IPS DF 6.9 (cell line): ENCODE data around the gene CYRIA.

Experiments
- DNase-seq: peaks from one replicate; pipeline ENCODE4 v3.0.0-alpha.2; 2013; ENCODE audit warnings: low read depth, low spot score
- H3K27ac ChIP-seq: one replicate; pipeline ENCODE4 v1.5.1; 2013; ENCODE audit warnings: low read length, control low read depth
- H3K27me3 ChIP-seq: 2 replicates; pipeline ENCODE4 v1.6.1; 2013; ENCODE audit warnings: mild to moderate bottlenecking, low read length; ENCODE audit not compliant: control insufficient read depth, insufficient read depth
- H3K36me3 ChIP-seq: 2 replicates; pipeline ENCODE4 v1.6.1; 2013; ENCODE audit warnings: low read length; ENCODE audit not compliant: control insufficient read depth, insufficient read depth
- H3K4me1 ChIP-seq: 2 replicates; pipeline ENCODE4 v1.6.1; 2013; ENCODE audit warnings: low read length; ENCODE audit not compliant: control insufficient read depth, insufficient read depth
- H3K4me3 ChIP-seq: 2 replicates; pipeline ENCODE4 v1.5.1; 2013; ENCODE audit warnings: mild to moderate bottlenecking, low read length
- H3K9me3 ChIP-seq: 2 replicates; pipeline ENCODE4 v1.6.1; 2013; ENCODE audit warnings: low read length, inconsistent platforms; ENCODE audit not compliant: control insufficient read depth, insufficient read depth
- WGBS: extraction: QIAGEN DNeasy Blood & Tissue Kit; methylation state at CpG from one replicate; pipeline ENCODE4 v1.1.7; 2013; ENCODE audit warnings: mixed read lengths, missing lambda C conversion rate; ENCODE audit not compliant: insufficient read length, insufficient coverage; 5-methylcytosine and 5-hydroxymethylcytosine counted together

CYRIA gene

DNA sequence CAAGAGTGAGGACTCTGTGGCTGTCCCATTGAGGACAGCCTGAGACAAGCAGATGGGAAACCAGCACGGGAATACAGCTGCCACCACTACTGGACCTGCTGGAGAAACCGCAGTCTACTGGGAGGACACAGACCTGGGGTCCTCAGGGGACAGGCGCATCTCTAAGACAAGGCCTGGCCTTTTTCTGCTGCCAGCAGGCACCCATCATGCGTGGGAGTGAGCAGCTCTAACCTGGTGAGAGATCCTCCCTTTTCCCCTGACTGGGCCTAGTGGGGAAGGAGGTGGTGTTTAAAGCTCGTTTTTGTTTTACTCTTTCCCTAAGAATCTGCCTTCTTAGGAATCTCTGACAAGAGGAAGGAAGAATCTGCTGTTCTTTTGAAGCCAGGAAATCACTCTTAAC lies 36.6 kb downstream of the CYRIA start:
- Histone ChIP-seq H3K27ac (no peak overlapping the region), H3K4me3 (no peak overlapping the region), H3K27me3 (no peaks in the 10 kb centered on the region), H3K9me3 (no peaks in the 10 kb centered on the region), H3K4me1 (peaks cover 10% of the 10 kb centered on the region), H3K36me3 (no peaks in the 10 kb centered on the region)
- WGBS, result no CpG with 5 or more reads among the region's 5 CpGs
- DNase-seq, result no peak

DNA sequence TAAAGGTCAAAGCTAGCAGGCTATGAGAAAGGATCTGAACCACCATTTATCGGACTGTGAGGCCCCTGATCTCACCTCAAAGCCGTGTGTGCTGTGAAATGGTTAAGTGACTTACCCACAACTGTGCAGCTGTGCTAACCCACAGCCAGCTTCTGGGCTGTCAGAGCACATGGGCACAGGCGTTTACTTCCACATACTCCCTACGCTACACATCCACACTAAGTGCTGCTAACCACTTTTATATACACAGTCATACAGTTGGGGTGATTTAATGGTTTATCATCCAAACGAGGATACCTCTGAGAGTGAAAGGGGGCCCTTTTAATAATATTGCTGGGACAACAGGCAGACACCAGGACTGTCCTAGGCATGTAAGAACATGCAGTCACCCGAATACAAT lies 37.3 kb downstream of the CYRIA start:
- WGBS, result no CpG with 5 or more reads among the region's 6 CpGs
- no peak for DNase-seq
- no peaks in the 10 kb centered on the region for H3K36me3 ChIP-seq
- peaks cover 10% of the 10 kb centered on the region for H3K4me1 ChIP-seq
- no peaks in the 10 kb centered on the region for H3K9me3 ChIP-seq
- no peak overlapping the region for H3K4me3 ChIP-seq
- no peak overlapping the region for H3K27ac ChIP-seq
- H3K27me3 ChIP-seq, result no peaks in the 10 kb centered on the region

DNA sequence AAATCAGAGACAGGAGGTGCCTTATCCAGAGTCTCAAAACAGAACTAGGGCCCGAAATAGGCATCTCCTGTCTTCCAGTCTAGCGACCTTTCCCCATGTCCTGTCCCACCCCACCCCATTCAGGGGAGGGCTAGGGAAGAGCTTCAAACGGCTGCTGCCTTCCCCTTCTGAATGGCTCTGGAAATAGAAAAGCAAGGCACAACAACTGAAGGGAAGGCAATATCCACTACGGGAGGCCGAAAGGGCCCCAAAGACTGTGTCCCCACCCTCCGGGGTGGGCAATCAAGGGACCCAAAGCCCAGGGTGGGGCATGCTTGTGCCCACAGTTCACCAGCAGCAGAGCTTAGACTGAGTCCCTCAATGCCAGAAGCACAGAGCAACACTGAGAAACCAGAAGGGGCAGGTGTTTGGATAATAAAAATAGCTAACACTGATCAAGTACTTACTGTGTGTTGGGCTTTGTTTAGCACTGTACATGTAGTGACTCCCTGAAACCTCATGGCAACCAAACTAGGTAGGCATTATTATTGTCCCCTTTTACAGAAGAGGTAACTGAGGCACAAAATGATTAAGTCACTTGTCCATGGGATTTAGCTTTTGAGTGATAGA lies 38.5 kb downstream of the CYRIA start:
- Histone ChIP-seq H3K9me3 (no peaks in the 10 kb centered on the region), H3K36me3 (no peaks in the 10 kb centered on the region), H3K4me1 (peaks cover 7% of the 10 kb centered on the region), H3K27ac (no peak overlapping the region), H3K4me3 (no peak overlapping the region), H3K27me3 (no peaks in the 10 kb centered on the region)
- no peak for DNase-seq
- no CpG with 5 or more reads among the region's 6 CpGs for WGBS

DNA sequence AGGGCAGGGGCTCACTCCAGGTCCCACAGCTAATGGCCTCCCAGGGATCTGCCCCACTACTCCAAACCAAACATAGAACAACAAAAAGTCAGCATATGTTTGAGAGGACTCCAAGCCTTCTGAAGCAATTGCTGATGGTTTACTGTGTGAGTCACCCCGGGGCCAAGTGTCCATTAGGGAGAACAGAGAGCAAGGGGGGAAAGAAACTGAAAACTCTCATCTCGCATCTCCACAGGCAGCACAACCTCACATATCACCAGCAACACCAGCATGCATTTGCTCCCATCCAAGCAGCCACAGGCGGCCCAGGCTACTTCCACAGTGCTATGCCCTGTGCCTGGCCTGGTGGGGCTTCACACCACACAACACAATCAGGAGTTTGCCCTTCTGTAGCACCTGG lies 39.1 kb downstream of the CYRIA start:
- H3K9me3 ChIP-seq, result no peaks in the 10 kb centered on the region
- H3K27ac ChIP-seq, result no peak overlapping the region
- DNase-seq, result no peak
- no peaks in the 10 kb centered on the region for H3K27me3 ChIP-seq
- H3K36me3 ChIP-seq, result no peaks in the 10 kb centered on the region
- no CpG with 5 or more reads among the region's 3 CpGs for WGBS
- no peak overlapping the region for H3K4me3 ChIP-seq
- peaks cover 7% of the 10 kb centered on the region for H3K4me1 ChIP-seq

DNA sequence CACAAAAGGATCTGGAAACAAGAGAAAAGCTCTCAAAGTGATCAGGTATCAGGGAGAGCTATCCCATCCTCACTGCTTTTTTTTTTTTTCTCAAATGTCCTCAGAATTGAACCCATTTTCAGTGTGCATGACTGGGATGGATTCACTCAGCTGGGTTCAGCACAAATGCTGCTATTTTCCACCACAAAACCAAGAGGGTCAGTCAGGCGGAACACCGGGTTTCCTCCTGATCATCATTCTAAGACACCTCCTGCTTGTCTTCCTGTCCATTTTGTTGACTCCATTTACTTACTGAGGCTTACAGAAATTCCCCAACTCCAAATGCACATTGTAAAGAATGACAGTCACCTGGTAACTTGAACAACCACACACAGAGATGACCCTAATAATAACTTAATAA lies 39.9 kb downstream of the CYRIA start:
- no peak overlapping the region for H3K27ac ChIP-seq
- DNase-seq, result no peak
- peaks cover 7% of the 10 kb centered on the region for H3K4me1 ChIP-seq
- H3K4me3 ChIP-seq, result no peak overlapping the region
- H3K27me3 ChIP-seq, result no peaks in the 10 kb centered on the region
- no CpG with 5 or more reads among the region's 2 CpGs for WGBS
- H3K36me3 ChIP-seq, result no peaks in the 10 kb centered on the region
- H3K9me3 ChIP-seq, result no peaks in the 10 kb centered on the region

DNA sequence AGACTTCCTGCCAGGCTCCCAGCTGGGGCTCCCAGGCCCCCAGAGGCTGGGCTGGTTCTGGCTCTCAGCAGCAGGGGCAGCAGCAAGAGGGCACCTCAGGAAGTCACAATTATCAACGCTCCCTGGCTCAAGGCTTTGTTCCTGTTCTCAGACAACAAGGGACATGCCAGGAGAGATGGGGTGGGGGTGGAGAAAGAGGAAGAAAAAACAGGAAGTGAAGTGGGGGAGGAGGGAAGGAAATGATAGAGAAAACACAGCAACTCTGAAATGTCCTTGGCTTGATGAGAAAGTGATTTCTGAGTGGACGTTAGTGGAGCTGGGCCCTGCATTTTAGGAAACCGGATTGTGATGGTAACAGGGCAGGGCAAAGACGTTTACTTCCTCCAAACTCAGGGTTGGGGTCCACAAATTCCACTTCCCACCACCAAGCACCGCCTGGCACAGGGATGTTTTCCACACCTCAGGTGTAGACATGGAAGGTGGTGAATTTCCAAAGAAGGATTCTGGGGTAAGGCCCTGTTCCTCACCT lies 40.4 kb downstream of the CYRIA start:
- DNase-seq, result no peak
- Histone ChIP-seq H3K9me3 (no peaks in the 10 kb centered on the region), H3K36me3 (no peaks in the 10 kb centered on the region), H3K27ac (no peak overlapping the region), H3K27me3 (no peaks in the 10 kb centered on the region), H3K4me1 (peaks cover 7% of the 10 kb centered on the region), H3K4me3 (no peak overlapping the region)
- no CpG with 5 or more reads among the region's 5 CpGs for WGBS

DNA sequence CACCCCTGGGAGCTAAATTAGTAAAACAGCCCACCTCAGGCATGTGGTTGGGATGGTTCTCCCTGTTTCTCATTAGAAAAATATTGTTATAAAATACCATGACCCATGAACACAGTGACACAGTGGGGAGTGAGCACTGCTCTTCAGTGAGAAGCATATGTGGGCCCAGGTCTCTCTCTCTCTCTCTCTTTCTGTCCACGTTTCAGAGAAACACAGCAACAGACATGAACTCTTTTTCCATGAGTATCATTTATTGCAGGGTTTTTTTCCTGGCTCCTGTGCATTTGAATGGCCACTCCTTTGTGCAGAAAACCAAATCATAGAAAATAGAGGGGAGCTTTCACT lies 41.2 kb downstream of the CYRIA start:
- WGBS, result no CpG with 5 or more reads among the region's 1 CpG
- no peaks in the 10 kb centered on the region for H3K36me3 ChIP-seq
- H3K27me3 ChIP-seq, result no peaks in the 10 kb centered on the region
- no peak for DNase-seq
- H3K4me3 ChIP-seq, result no peak overlapping the region
- no peaks in the 10 kb centered on the region for H3K9me3 ChIP-seq
- peaks cover 6% of the 10 kb centered on the region for H3K4me1 ChIP-seq
- H3K27ac ChIP-seq, result no peak overlapping the region

DNA sequence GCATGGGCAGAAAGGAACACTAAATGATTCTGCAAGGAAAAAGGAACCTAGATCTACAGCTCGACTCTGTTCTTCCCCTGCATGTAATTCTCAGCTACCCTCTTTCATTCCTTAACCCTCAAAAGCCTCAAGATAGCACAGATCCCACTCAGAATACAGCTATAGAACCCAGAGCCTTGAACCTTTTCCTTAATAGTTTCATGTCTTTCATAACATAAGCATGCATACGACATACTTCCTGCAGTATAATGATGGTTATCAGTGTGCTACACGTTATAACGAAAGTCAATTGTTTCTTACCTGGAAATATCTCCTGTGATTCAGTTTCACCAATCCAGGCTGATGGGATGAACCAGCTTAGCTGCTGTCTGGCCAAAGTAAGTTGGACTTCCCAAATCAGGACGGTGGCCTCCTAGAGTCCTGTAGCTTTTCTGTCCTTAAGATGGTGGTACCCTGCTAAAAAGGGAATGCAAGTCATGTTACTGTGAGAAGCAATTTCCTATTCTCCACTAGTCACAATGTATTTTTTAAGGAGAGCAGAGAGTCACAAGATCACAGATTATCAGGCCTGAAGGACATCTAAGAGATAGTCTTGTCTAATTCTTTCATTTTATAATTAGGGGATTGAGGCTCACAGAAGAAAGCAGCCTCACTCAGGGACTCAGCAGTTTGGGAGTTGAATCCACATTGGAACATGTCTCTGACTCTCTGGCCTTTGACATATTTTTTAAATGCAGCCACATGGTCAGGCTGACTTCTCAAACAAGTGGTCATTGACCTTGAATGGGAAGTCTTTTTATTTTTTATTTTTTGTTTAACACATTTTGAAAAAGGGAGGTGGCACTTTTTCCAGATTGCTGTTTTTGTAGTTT lies 41.8 kb downstream of the CYRIA start:
- no peak for DNase-seq
- H3K4me3 ChIP-seq, result no peak overlapping the region
- no peaks in the 10 kb centered on the region for H3K36me3 ChIP-seq
- H3K4me1 ChIP-seq, result peaks cover 6% of the 10 kb centered on the region
- H3K27me3 ChIP-seq, result no peaks in the 10 kb centered on the region
- no CpG with 5 or more reads among the region's 5 CpGs for WGBS
- no peak overlapping the region for H3K27ac ChIP-seq
- H3K9me3 ChIP-seq, result no peaks in the 10 kb centered on the region

DNA sequence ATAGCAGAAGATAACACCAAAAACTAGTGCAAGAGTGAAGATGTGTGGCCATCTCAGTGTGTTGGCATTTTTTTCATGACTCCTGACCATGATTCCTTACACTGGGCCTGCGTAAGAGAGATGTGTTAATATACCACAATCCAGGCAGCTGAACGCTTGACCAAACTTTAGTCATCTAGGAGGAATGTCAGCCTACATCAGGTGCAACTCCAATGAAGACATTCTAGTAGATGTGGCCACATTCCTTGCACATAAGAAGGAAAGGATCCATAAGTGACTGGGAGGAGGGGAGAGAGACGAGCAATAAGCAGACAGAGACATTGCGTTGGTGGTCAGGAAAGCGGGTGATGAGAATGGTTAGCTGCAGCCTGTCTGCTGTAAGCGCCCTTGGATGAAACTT lies 42.6 kb downstream of the CYRIA start:
- no peaks in the 10 kb centered on the region for H3K27me3 ChIP-seq
- H3K27ac ChIP-seq, result no peak overlapping the region
- no CpG with 5 or more reads among the region's 6 CpGs for WGBS
- H3K9me3 ChIP-seq, result no peaks in the 10 kb centered on the region
- no peak for DNase-seq
- H3K4me3 ChIP-seq, result no peak overlapping the region
- no peaks in the 10 kb centered on the region for H3K36me3 ChIP-seq
- H3K4me1 ChIP-seq, result peaks cover 6% of the 10 kb centered on the region

DNA sequence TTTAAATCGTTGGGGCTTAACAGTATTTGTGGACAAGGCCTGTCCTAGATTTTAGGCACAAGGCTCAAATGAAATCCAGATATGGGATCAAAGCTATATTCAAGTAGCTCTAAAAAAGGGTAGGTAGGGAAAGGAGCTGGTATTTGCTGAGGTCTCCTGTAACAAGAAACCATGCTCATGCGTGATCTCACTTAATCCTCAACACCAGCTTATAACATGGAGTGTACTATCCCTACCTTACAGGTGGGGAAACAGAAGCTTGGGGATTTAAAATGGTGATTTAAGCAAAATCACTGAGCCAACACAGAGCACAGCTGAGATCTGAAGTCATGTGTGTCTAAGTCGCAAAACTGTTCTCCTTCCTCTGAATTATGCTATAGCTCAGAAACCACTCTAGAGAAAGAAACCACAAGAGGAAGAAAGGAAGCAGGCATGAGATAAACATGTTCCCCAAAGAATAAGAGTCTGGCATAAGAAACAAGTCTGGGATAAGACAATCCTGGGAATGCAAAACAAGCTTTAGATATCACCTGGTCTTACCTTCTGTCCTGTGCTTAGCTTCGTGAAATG lies 43.1 kb downstream of the CYRIA start:
- peaks cover 7% of the 10 kb centered on the region for H3K4me1 ChIP-seq
- no CpG with 5 or more reads among the region's 4 CpGs for WGBS
- no peak overlapping the region for H3K27ac ChIP-seq
- DNase-seq, result no peak
- no peak overlapping the region for H3K4me3 ChIP-seq
- no peaks in the 10 kb centered on the region for H3K27me3 ChIP-seq
- no peaks in the 10 kb centered on the region for H3K9me3 ChIP-seq
- no peaks in the 10 kb centered on the region for H3K36me3 ChIP-seq
